HepG2 (cell line): Measurements from ENCODE around the gene MDP1.

Source experiments
- ARID2 ChIP-seq: sonication (generic); formaldehyde crosslinking; IDR thresholded peaks from 2 replicates; pipeline ENCODE4 v1.8.1; 2022; ENCODE audit warnings: mild to moderate bottlenecking, missing genetic modification reagents, borderline replicate concordance
- CTCF ChIP-seq: sonication (generic); formaldehyde crosslinking; IDR thresholded peaks from 2 replicates; pipeline ENCODE4 v1.5.0; 2020; ENCODE audit warnings: mild to moderate bottlenecking, missing genetic modification reagents, moderate library complexity
- FOXC1 ChIP-seq: sonication (generic); formaldehyde crosslinking; IDR thresholded peaks from 2 replicates; pipeline ENCODE4 v1.8.0; 2022; ENCODE audit warnings: mild to moderate bottlenecking, missing genetic modification reagents, borderline replicate concordance
- NCOA2 ChIP-seq: sonication (generic); formaldehyde crosslinking; IDR thresholded peaks from 2 replicates; pipeline ENCODE4 v1.8.0; 2022; ENCODE audit warnings: inconsistent platforms
- NFATC3 ChIP-seq: sonication (generic); formaldehyde crosslinking; IDR thresholded peaks from 2 replicates; pipeline ENCODE4 v1.5.1; 2020; ENCODE audit warnings: mild to moderate bottlenecking, missing genetic modification reagents
- NONO ChIP-seq, 2 experiments: fragments of 450-650 bp in 1 of 2; sonication (generic) in 1 of 2; formaldehyde crosslinking in 1 of 2; IDR thresholded peaks in 1 of 2; conservative IDR thresholded peaks in 1 of 2; 2 replicates each; pipeline versions ENCODE4 v1.6.1 to v1.8.0; 2017 to 2022; ENCODE audit warnings: mild to moderate bottlenecking in 1 of 2, missing genetic modification reagents in 1 of 2, moderate library complexity in 1 of 2
- SP5 ChIP-seq: IDR thresholded peaks from 2 replicates; pipeline ENCODE4 v1.6.1; 2016; ENCODE audit warnings: low read depth, borderline replicate concordance
- ZFX ChIP-seq: sonication (generic); formaldehyde crosslinking; IDR thresholded peaks from 2 replicates; pipeline ENCODE4 v1.4.0; 2020; ENCODE audit warnings: mild to moderate bottlenecking, low read depth, missing genetic modification reagents, moderate library complexity
- ZNF274 ChIP-seq: sonication (generic); formaldehyde crosslinking; IDR thresholded peaks from 2 replicates; pipeline ENCODE4 v1.5.1; 2020; ENCODE audit warnings: mild to moderate bottlenecking, missing genetic modification reagents

GRCh38 chr14:24177891-24178290 is 38.0 kb downstream of the MDP1 start:
- TF ChIP-seq ZNF274 (CRISPR knock-in tag): no peak
- no peak for TF ChIP-seq CTCF (CRISPR knock-in tag)
- no peak for TF ChIP-seq NONO (IDR thresholded peaks at IDR 0.05)
- no peak for TF ChIP-seq NONO (CRISPR knock-in tag; conservative IDR thresholded peaks at IDR 0.05)
- TF ChIP-seq FOXC1 (CRISPR knock-in tag): no peak
- no peak for TF ChIP-seq NCOA2 (CRISPR knock-in tag)
- TF ChIP-seq ARID2: no peak
- no peak for TF ChIP-seq ZFX
- no peak for TF ChIP-seq SP5 (CRISPR knock-in tag)
- TF ChIP-seq NFATC3 (CRISPR knock-in tag): no peak
